ENCODE results near the gene PLEKHG5.
A peak's percentile ranks its signal among the peaks of the same experiment; 100 is the strongest.

Gene PLEKHG5

DNA sequence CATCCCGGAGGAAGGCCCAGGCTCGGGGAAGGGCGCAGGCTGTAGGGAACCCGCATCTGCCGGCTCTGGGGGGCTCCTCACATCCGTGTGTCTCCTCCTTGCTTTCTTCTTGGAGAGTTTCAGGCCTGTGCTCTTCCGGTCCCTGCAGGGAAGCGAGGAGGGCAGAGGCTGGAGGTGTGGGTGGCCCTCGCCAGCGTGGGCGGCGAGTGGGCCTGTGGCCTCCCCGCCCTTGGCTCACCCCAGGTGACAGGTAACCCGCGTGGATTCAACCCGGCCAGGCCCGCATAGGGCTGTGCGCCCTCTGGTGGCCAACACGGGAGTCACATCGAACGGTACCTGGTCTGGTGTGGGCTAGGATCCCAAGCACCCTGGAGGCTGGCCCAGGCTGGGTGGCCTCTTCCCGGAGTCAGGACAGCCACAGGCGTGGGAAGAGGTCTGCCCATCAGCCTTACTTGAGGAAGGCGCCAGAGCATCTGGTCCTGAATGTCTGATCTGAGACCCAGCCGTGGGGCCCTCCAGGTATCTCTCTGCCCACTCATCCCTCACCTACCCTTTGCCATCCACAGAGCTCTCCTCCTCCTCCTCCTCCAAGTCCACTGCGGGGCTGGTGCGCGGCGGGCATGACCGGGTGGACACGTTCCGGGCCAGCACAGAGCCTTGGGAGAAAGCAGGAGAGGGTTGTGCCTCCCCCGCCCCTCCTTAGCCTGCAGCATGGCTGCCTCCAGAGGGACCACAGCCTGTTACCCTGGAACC lies 15.9 kb downstream of the PLEKHG5 start:
- DNase-seq, result peak; percentile 79

DNA sequence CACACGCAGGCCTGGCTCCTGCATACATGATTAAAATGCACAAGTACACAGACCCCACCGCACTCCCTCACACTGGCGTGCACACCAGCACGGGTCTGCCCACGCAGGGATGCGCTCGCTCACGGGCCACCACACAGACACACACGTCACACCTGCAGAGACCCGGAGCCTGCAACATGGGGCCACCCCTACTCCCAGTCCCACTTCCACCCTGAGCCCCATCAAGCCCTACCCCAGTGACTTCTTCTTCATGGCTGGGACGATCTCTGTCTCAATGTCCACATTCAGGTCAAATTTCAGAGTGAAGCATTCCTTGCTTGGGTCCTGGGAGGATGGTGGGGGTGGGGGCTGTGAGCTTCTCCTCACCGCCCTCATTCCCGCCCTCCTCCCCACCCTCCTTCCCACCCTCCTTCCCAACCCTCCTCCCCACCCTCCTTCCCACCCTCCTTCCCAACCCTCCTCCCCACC lies 16.6 kb downstream of the PLEKHG5 start:
- no peak for DNase-seq

DNA sequence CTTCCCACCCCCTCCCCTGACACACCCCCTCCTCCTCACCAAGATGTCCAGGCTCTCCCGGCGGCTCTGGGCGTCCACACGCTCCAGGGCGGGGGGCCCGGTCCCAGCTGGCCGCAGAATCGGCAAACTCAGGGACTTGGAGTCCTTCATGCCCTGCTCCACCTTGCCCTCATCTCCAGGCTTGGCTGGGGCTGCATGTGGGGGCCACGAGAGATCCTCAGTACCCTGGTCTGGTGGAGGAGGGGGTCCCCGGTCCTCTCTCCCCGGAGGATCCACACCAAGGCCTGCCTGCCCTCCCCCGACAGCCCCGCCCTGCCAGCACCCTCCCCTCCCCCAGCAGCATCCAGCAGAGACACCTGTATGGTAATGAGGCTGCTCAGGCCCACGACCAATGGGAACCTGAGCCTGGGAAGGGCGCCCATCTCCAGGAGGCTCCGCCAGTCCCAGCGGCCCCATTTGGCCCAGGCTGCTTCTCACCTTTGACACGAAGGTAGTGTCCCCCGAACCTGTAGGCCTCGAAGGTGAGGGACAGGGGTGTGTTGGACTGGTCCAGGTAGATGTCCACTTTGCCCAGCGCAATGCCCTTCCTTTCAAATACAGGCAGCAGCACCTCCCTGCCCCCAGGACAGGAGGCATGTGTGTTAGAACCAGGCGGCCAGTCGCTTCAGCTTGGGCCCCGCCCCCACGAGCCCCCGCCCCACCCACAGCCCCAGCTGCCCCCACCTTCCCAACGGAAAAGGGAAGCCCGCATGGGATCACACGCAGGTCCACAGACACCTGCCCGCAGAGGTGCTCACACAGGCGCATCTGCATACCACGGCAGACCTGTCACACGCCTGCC lies 17.3 kb downstream of the PLEKHG5 start:
- no peak for DNase-seq

DNA sequence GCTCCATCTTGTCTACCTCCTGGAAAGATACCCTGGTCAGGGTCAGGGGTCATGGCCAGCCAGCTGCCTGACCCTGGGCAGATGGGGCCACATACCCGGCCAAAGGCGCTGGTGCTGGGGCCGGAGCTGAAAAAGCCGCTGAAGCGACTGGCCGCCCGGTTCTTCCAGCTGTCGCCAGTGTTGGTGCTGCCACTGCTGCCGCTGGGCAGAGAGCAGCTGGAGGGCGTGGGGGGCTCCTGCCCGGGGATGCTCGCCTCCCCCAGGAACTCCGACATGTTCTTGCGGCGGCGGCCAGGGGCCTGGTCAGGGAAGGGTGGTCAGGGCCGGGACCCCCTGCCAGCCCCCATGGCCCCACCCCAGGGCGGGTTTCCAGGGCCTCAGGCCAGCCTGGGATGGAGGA lies 18.3 kb downstream of the PLEKHG5 start:
- DNase-seq, result no peak

DNA sequence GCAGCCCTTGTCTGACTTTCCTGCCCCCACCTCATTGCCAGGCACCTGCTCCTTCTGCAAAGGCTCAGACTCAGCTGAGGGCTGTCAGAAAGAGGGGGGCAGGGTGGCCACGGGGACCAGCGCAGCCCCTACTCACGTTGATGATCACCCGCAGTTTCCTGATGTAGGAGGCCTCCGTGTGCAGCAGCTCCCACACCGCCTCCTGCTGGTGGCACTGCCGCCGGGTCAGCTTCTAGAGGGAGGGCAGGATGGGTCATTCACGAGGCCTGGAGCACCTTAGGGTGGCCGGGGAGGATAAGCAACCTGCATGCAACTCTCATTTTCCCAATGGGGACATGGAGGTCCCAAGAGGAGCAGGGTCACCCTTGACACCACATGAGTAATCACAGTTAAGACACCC lies 19.1 kb downstream of the PLEKHG5 start:
- no peak for DNase-seq

DNA sequence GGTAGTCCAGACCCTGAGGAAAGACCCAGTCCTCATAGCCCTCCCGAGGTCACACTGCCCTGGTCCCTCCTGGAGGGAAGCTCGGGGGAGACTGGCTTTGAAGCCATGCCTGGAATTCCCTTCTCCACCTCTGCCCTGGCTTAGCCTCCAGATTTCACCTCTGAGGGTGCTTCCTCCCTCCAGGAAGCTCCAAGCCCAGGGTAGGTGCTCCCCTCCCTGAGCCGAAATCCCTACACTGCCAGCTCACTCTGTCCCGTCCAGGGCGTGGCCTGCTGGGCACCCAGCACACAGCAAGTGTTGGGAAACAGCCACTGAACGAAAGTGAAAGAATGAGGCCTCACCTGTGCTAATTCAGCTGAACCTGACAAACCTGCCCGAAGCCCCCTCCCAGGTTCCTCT lies 19.5 kb downstream of the PLEKHG5 start:
- DNase-seq, result no peak

DNA sequence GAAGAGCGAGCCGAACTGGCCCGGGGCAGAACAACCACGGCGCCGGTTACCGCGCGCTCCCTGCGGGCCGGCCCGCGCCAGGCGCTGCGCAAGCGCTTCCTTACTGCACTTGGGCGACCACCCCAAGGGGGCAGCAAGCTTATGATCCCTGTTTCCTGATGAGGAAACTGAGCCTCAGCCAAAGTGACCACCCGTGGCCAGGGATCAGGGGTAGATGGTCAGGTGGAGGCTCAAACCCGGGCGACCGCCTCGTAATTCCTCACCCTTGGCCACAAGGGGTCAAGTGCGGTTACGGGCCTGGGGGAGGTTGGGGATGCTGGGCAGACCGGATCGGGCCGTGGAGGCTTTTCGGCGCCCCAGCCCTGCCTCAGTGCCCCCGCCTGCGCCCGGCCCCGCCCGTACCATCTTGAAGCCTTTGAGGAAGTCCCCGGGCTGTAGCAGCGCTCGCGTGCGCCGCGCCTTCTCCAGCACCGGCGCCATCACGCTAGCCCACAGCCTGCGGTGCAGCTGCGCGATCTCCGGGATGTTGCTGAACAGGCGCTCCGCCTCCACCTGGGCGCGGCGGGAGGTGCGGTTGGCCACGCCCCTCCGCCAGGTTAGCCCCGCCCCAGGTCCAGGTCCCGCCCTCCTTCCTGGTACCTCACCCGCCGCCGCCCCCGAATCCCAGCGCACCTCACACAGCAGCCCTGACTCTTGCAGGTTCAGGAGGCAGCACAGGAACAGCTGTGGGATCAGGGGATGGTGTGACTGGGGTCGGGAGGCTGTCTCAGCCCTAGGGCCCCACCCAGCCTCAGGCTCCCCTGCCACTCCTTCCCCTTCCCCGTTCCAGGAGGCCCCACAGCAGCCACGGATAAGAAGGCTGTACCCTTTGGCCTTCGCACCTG lies 20.1 kb downstream of the PLEKHG5 start:
- DNase-seq, result no peak

DNA sequence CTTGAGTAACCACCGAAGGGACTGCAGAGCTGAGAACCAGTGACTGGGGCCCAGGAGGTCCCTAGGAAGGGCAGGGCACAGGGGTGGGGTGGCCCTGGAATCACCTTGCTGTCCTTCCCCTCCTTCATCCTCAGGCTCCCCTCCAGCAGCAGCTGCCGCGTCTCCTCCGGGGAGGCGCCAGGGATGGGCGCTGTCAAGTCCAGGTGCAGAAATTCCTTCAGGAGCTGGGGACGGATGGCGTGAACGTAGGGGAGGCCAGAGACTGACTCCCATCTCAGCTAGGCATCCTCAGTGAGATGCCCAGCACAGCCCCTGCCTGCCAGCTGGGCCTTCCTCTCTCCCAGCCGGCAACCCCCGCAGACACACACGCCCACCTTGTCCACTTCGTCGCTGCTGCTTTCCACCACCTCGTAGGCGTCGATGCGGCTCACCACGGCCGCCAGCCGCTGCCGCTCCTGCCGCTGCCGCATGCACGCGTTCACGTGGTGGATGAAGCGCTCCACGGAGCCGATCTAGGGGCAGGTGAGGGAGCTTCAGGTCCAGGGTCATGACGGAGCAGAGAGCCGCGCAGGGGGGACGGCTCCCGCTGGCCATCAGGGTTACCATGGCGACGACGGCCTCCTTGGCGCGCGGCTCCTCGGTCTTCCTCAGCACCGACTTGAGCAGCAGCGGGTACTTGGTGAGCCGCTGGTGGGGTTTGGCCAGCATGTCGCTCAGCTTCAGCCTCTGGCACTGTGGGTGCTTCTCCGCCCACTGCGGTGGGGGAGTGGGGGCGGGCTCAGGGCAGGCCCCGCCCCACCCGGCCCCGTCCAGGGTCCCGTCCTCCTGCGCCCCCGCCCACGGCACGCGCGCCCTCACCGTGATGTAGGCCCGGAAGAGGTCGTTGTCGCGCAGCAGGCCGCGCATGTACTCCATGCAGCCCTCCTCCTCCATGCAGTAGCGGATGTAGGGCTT lies 21.1 kb downstream of the PLEKHG5 start:
- no peak for DNase-seq

DNA sequence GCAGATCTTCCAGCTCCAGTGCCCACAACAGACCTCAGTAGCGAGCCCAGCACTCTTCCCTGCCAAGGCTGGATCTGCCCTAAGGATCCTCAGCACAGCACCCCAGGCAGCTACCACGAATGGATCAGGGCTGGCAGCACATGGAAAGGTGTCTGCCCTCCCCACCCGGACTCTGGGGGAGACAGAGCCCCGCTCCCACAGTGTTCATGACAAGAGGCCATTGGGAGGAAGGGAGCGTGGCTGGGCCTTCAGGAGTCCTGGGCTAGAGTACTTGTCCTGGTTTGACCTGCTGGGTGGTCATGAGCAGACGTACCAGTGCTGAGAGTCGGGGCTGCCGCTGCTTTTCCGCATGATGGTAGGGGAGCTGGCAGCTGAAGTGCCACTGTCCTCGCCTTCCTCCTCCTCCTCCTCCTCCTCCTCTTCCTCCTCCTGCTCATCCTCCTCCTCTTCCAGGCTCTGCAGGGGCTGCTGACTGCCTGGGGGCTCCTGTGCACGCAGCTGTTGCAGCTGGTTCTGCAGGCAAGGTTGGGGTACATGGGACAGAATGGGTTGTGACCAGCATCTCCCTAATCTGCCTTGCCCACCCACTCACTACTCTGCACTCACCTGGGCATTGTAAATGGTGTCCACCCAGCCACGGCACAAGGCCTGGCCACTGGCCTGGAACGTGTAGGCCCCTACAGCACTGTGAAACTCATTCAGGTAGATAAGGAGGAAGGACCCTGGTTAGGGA lies 22.6 kb downstream of the PLEKHG5 start:
- no peak for DNase-seq

DNA sequence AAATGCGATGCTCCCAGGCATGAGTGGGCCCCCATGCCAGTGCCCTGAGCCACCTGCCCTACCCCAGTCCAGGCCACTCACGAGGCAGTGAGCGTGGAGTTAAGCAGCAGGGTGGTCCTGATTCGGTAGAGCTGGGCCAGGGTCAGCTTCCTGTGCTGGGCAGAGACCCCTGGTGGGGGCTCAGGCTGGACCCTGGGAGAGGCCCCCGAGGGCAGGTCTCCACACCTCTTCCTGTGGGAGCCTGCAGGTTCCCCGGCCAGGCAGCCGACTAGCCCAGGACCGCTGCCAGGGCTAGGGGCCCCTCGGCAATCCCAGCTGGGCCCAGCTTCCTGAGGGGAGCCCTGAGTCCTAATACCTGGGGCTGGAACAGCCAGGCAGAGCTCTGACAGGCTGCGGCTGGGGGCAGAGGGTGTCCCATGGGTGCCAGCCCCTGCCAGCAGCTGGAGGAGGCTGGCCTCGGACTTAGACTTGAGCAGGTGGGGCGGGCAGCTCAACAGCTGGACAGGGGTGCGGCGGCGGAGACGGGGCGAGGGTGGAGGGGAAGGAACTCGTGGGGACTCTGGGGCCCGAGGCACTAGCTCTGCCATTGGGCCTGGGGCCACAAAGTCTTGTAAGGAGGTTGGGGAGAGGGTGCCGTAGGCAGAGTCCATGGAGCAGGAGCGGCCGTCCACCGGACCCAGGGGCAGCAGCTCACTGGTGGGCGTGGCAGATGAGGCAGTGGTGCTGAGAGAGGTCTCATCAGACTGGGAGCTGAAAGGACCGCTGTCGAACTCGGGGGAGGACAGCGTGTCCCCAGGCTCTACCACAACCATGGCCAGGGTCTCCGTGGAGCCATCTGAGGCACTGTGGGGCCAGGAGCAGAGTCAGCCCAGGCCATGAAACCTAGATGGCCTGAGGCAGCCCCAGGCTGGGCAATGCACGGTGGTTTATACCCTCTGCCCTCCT lies 23.5 kb downstream of the PLEKHG5 start:
- no peak for DNase-seq

DNA sequence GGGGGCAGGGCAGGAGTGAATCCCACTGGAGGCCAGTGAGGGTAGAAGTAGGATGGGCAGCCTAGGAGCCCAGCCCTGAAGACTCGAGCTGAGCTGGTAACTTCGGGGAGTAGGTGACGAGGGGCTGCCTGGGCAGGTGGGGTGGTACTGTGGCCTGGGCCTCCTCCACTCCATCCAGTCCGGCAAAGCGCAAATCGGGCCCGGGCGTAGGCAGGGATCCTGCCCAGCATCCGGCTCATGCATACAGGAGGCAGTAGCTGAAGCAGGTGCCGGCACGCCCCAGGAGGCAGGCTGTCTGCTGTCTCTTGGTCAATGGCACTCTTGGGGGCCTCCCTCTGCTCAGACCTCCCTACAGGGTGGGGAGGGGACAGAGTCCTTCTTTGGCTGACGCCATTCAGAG lies 24.2 kb downstream of the PLEKHG5 start:
- DNase-seq, result no peak

DNA sequence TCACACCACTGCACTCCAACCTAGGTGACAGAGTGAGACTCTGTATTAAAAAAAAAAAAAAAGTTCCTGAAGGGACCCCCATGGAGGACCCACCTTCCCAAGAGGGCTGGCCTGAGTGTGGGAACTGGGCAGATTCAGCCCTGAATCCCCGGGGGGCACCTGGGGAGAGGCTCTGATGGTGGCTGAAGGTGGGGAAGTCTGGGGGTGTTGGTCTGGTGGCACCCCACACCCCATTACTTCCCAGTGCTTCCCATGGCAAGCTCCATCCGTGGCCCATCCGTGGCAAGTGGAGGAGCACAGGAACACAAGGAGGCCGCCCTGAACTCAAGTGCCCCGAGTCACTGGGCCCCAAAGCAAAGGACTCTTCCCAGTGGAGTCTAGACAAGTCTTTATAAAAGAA lies 24.7 kb downstream of the PLEKHG5 start:
- no peak for DNase-seq

DNA sequence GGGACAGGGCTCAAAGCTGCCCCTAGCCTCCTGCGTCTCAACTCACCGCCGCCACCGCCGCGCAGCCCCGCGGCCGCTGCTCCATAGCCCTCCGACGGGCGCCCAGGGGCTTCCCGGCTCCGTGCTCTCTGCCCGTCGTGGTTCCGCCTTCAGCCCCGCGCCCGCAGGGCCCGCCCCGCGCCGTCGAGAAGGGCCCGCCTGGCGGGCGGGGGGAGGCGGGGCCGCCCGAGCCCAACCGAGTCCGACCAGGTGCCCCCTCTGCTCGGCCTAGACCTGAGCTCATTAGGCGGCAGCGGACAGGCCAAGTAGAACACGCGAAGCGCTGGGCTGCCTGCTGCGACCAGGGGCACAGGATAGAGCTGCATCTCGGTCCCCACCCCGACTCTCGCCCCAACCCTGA lies 25.4 kb downstream of the PLEKHG5 start, which contains the start of gene TNFRSF25:
Gene TNFRSF25, minus strand, starts transcription at position 151 of the 400 bp plus-strand sequence. Its CDS starts 66 bp downstream, at position 85.
- peak; percentile 52 for DNase-seq

DNA sequence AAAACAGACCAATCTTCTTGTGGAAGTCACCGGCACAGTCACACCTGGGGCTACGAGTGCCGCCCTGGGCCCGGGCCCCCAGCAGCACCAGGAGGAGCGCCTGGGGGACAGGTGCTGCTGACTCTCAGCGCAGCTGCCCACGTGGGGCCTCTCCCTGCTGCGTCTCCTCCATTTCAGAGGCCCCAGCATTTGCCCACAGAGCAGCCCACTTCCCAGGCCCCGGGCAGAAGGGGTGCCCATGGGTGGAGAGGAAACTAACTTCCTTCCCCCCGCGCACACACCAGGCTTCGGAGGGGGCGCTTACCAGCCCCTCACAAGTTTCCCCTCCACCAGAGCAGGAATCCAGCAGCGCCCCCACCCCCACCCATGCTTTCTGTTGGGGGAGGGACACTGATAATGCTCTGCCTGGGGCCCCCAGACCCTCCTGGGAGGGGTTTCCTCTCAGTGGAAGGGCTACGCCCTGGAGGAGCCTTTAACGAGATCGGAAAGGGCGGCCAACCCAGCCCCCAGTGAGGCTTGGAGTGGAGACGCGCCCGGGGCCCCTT lies 25.9 kb downstream of the PLEKHG5 start:
- no peak for DNase-seq

DNA sequence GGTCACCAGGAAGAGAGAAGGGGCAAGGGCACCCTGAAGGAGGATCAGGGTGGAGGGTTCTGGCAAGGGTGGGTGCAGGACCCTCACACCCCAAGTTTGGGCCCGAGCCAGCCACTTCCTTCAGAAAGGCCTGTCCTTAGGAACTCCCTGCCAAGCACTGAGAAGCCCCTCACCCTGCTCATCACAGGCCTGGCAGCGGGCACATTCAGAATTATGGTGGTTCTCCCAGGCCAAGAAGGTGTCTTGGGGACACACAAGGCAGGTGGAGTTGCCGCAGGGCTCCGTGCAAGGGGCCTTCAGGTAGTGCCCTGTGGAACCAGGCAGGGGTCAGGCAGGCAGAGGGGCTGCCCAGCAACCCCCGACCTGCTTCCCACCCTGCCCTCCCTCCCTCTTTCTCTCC lies 26.6 kb downstream of the PLEKHG5 start:
- no peak for DNase-seq

DNA sequence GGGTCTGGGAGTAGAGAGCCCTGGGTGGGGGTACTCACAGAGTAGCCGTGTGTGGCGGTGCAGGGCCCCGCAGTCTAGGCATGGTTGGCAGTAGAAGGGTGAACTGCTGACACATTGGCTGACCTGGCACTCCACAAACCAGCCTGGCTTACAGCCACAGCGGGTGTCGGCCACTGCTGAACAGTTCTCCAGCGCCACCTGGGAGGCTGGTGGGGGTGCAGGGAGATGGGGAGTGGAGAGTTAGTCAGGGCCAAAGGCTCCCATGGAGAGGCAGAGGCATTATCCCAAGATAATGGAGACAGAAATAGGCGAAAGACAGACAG lies 27.0 kb downstream of the PLEKHG5 start:
- DNase-seq, result no peak

DNA sequence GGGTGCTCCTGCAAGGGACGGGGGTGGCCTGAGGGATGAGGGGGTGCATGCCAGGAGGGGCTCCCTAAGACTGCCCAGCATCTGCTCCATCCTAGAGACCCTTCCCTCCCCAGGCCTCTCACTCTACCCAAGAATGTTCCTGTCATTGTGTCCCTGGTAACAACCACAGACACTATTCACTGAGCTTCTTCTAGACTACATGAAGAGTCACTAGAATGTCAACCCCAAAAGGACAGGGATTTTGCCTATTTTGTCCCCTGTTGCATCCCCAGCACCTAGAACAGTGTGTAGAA lies 28.4 kb downstream of the PLEKHG5 start:
- no peak for DNase-seq

DNA sequence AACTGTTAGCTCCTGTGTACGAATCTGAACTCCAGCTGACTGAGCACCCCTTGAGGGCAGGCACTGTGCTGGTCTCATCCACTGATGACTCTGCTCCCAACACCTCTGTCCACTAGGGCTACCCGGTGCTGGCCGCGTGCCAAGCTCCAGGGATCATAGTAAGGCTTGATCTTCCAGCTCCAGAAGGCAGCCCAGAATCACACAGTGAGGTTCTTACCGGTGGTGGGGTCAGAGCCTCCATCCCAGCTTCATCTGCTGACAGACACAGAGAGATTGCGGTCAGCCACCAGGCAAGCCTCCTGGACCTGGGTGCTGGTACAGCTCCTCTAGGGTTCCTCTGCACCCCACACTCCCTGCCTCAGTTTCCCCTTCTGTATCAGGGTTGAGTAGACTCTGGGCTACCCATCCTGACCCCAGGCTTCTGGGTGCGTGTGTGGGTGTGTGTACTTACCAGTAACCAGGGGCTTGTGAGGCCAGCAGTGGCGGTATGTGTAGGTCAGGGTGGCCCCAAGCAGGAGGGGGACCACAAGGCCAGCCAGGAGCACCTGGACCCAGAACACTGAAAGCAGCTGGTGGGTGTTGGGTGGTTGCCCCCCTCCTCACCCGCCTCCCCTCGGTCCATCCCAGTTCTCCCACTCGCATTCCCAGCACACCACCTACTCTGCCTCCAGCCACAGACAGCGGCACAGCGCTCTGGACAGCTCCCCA lies 28.9 kb downstream of the PLEKHG5 start:
- no peak for DNase-seq
